Measurements from ENCODE around the gene MTUS2. TPM values are rescaled to one million over a fixed set of nuclear protein-coding genes. Genes with fewer than 3 reads are reported as not detected.

Gene MTUS2
- total and polyA plus RNA-seq, 9 of the 15 experiments (the other 6 are each of a cell fraction or from before 2014, with no cell fraction given), result 0.01 to 0.28 (median 0.06) TPM; not detected in 1

DNA sequence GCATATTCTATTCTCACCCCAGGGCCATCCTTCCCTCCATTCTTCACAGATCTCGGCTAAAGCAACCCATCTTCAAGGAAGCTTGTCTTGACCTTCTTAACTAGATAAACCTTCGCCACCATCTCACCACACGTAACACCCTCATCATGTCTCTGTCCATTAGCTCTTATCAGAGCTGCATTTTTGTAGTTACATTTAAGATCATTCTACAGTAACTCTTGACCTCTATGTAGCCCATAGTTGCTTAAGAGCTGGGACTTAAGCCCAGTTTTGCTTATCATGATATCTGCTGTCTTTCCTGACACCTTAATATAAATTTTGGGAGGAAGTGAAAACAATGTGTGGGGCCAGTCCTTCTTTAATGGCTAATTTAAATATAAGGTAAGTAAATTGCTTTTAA lies 345.1 kb downstream of the MTUS2 start:
- ChIA-PET POLR2A (no interaction called here), CTCF (ENCODE audit: low intra/inter-chr PET ratio) (no interaction called here)
- no peak overlapping the region for H2AFZ ChIP-seq (ENCODE audit: low read depth, low read length)
- in situ Hi-C loops (cut with MboI), result no loop called here
- TF ChIP-seq NUFIP1 (IDR thresholded peaks at IDR 0.05; ENCODE audit: partially characterized antibody), result no peak
- TF ChIP-seq, protein P1, sequence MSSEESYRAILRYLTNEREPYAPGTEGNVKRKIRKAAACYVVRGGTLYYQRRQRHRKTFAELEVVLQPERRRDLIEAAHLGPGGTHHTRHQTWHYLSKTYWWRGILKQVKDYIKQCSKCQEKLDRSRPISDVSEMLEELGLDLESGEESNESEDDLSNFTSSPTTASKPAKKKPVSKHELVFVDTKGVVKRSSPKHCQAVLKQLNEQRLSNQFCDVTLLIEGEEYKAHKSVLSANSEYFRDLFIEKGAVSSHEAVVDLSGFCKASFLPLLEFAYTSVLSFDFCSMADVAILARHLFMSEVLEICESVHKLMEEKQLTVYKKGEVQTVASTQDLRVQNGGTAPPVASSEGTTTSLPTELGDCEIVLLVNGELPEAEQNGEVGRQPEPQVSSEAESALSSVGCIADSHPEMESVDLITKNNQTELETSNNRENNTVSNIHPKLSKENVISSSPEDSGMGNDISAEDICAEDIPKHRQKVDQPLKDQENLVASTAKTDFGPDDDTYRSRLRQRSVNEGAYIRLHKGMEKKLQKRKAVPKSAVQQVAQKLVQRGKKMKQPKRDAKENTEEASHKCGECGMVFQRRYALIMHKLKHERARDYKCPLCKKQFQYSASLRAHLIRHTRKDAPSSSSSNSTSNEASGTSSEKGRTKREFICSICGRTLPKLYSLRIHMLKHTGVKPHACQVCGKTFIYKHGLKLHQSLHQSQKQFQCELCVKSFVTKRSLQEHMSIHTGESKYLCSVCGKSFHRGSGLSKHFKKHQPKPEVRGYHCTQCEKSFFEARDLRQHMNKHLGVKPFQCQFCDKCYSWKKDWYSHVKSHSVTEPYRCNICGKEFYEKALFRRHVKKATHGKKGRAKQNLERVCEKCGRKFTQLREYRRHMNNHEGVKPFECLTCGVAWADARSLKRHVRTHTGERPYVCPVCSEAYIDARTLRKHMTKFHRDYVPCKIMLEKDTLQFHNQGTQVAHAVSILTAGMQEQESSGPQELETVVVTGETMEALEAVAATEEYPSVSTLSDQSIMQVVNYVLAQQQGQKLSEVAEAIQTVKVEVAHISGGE (CRISPR knock-in tag; IDR thresholded peaks at IDR 0.05), result no peak
- TF ChIP-seq, protein P2, sequence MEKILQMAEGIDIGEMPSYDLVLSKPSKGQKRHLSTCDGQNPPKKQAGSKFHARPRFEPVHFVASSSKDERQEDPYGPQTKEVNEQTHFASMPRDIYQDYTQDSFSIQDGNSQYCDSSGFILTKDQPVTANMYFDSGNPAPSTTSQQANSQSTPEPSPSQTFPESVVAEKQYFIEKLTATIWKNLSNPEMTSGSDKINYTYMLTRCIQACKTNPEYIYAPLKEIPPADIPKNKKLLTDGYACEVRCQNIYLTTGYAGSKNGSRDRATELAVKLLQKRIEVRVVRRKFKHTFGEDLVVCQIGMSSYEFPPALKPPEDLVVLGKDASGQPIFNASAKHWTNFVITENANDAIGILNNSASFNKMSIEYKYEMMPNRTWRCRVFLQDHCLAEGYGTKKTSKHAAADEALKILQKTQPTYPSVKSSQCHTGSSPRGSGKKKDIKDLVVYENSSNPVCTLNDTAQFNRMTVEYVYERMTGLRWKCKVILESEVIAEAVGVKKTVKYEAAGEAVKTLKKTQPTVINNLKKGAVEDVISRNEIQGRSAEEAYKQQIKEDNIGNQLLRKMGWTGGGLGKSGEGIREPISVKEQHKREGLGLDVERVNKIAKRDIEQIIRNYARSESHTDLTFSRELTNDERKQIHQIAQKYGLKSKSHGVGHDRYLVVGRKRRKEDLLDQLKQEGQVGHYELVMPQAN (IDR thresholded peaks at IDR 0.05; ENCODE audit: borderline replicate concordance), result no peak
- TF ChIP-seq HNRNPK (IDR thresholded peaks at IDR 0.05; ENCODE audit: low read depth, low read length, poor library complexity, severe bottlenecking), result no peak
- no peak for TF ChIP-seq BRD9 (IDR thresholded peaks at IDR 0.05; ENCODE audit: low read depth, partially characterized antibody)
- TF ChIP-seq, protein P3, sequence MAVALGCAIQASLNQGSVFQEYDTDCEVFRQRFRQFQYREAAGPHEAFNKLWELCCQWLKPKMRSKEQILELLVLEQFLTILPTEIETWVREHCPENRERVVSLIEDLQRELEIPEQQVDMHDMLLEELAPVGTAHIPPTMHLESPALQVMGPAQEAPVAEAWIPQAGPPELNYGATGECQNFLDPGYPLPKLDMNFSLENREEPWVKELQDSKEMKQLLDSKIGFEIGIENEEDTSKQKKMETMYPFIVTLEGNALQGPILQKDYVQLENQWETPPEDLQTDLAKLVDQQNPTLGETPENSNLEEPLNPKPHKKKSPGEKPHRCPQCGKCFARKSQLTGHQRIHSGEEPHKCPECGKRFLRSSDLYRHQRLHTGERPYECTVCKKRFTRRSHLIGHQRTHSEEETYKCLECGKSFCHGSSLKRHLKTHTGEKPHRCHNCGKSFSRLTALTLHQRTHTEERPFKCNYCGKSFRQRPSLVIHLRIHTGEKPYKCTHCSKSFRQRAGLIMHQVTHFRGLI (CRISPR knock-in tag; IDR thresholded peaks at IDR 0.05), result no peak
- TF ChIP-seq ZNF408 (CRISPR knock-in tag; IDR thresholded peaks at IDR 0.05; ENCODE audit: low read depth), result no peak
- no peak for TF ChIP-seq STAT5B (CRISPR knock-in tag; IDR thresholded peaks at IDR 0.05)
- TF ChIP-seq FOXP1 (CRISPR knock-in tag; IDR thresholded peaks at IDR 0.05), result no peak
- no peak for TF ChIP-seq ZNF133 (CRISPR knock-in tag; IDR thresholded peaks at IDR 0.05)
- no peak overlapping the region for H3K4me2 ChIP-seq (ENCODE audit: insufficient read depth, low read length)
- WGBS (ENCODE audit: insufficient coverage, low coverage, missing lambda C conversion rate), result 4% methylated on average over 3 of the region's 3 CpGs
- no TSS peak for BruUV-seq (replicated peaks)
- H3K9me1 ChIP-seq (ENCODE audit: control insufficient read depth, insufficient read depth, low read length), result no peaks in the 10 kb centered on the region
- no peak overlapping the region for H3K9ac ChIP-seq (ENCODE audit: insufficient read depth in 1 of 2, low read depth in 2 of 2, low read length in 2 of 2)
- no peak overlapping the region for H3K27ac ChIP-seq (ENCODE audit: extremely low read depth, low read depth, low read length)
- no peaks in the 10 kb centered on the region for H3K27me3 ChIP-seq (ENCODE audit: control insufficient read depth in 2 of 2, insufficient read depth in 2 of 2, low read length in 2 of 2)
- no peaks in the 10 kb centered on the region for H3K9me3 ChIP-seq (replicated peaks; ENCODE audit: control insufficient read depth, insufficient read depth, low read depth, low read length)
- intact Hi-C loops (cut with micrococcal nuclease), result no loop called here
- FAIRE-seq, result no peak
- H3K36me3 ChIP-seq (ENCODE audit: control insufficient read depth, insufficient read depth, low read length), result no peaks in the 10 kb centered on the region
- ATAC-seq, result no peak
- DNase-seq (ENCODE audit: extremely low read depth in 1 of 4, low spot score in 3 of 4), result no peak
- H3K4me3 ChIP-seq, result no peak overlapping the region
- no peaks in the 10 kb centered on the region for H3K4me1 ChIP-seq (replicated peaks in 1 of 2; ENCODE audit: control insufficient read depth in 2 of 2, insufficient read depth in 2 of 2, low read length in 2 of 2)
- no peaks in the 10 kb centered on the region for H4K20me1 ChIP-seq (replicated peaks; ENCODE audit: control insufficient read depth, insufficient read depth, low read length)
- H3K79me2 ChIP-seq (ENCODE audit: control insufficient read depth, insufficient read depth, low read length), result no peaks in the 10 kb centered on the region

All from K562 (cell line).